Astrocyte of the cerebellum (primary cell): Measurements from ENCODE around the gene ST3GAL6.
A peak's percentile ranks its signal among the peaks of the same experiment; 100 is the strongest.

ENCODE experiments used
- DNase-seq: peaks from one replicate; pipeline ENCODE4 v3.0.0-alpha.2; 2011; ENCODE audit warnings: low read depth
- H3K4me3 ChIP-seq: 2 replicates; pipeline ENCODE4 v1.5.1; 2011; ENCODE audit warnings: mild to moderate bottlenecking, low read depth, low read length, moderate library complexity
- CTCF ChIP-seq: IDR thresholded peaks from 2 replicates; pipeline ENCODE4 v1.5.1; 2012; ENCODE audit warnings: low read length, low read depth, moderate library complexity, mild to moderate bottlenecking; ENCODE audit errors: missing control alignments
- in situ Hi-C: cut with HindIII; loops from 2 replicates; pipeline ENCODE4 v1.10.0; 2017; ENCODE audit warnings: low sequenced_read_pairs

Gene ST3GAL6

GRCh38 chr3:98732286-98733052 lies 30.7 kb upstream of the ST3GAL6 start:
- no peak for DNase-seq

GRCh38 chr3:98733053-98733811 lies 29.9 kb upstream of the ST3GAL6 start:
- in situ Hi-C loops, result no loop called here
- no peak for DNase-seq
- no peak for TF ChIP-seq CTCF
- H3K4me3 ChIP-seq, result peak overlapping the region; percentile 73

More at GRCh38 chr3:98732286-98733052, 30.7 kb upstream of the ST3GAL6 start:
- no peak for TF ChIP-seq CTCF
- in situ Hi-C loops, result no loop called here
- peak overlapping the region; percentile 73 for H3K4me3 ChIP-seq

- peak overlapping the region; percentile 73 for H3K4me3 ChIP-seq
- DNase-seq, result no peak
- in situ Hi-C loops, result no loop called here
- TF ChIP-seq CTCF, result no peak
Measured at GRCh38 chr3:98733812-98734281, 29.3 kb upstream of the ST3GAL6 start.

- in situ Hi-C loops, result no loop called here
- peak overlapping the region; percentile 73 for H3K4me3 ChIP-seq
- no peak for TF ChIP-seq CTCF
- DNase-seq, result no peak
Measured at GRCh38 chr3:98734306-98734705, 28.8 kb upstream of the ST3GAL6 start.

GRCh38 chr3:98734735-98735134 lies 28.4 kb upstream of the ST3GAL6 start:
- no peak for TF ChIP-seq CTCF
- DNase-seq, result no peak
- in situ Hi-C loops, result no loop called here
- H3K4me3 ChIP-seq, result no peak overlapping the region

- no peak for DNase-seq
- no peak for TF ChIP-seq CTCF
- H3K4me3 ChIP-seq, result no peak overlapping the region
Measured at GRCh38 chr3:98735296-98735695, 27.8 kb upstream of the ST3GAL6 start.

More at GRCh38 chr3:98735296-98735695, 27.8 kb upstream of the ST3GAL6 start:
- in situ Hi-C loops, result no loop called here
